HG03354 (cell line): Measurements from ENCODE around the gene SLC25A39.

Experiments
- ATAC-seq: cut with Tn5 transposase; IDR thresholded peaks from one replicate; pipeline ENCODE4 v1.9.1; 2021; ENCODE audit warnings: mild to moderate bottlenecking; ENCODE audit not compliant: unreplicated experiment, poor library complexity, severe bottlenecking

The SLC25A39 gene

GRCh38 chr17:44315760-44316731 lies 8.6 kb downstream of the SLC25A39 start:
- no peak for ATAC-seq

GRCh38 chr17:44314869-44315661 lies 9.6 kb downstream of the SLC25A39 start:
- ATAC-seq = no peak

- no peak for ATAC-seq
Measured at GRCh38 chr17:44314524-44314868, 10.1 kb downstream of the SLC25A39 start.

GRCh38 chr17:44314031-44314430 lies 10.6 kb downstream of the SLC25A39 start:
- no peak for ATAC-seq

- ATAC-seq = no peak
Measured at GRCh38 chr17:44312396-44313104, 12.1 kb downstream of the SLC25A39 start.

GRCh38 chr17:44311562-44312181 lies 13.0 kb downstream of the SLC25A39 start:
- ATAC-seq = no peak

- no peak for ATAC-seq
Measured at GRCh38 chr17:44310609-44311376, 13.8 kb downstream of the SLC25A39 start.

GRCh38 chr17:44310188-44310587 lies 14.4 kb downstream of the SLC25A39 start:
- no peak for ATAC-seq

- ATAC-seq = no peak
Measured at GRCh38 chr17:44309472-44309871, 15.2 kb downstream of the SLC25A39 start.

GRCh38 chr17:44308865-44309264 lies 15.8 kb downstream of the SLC25A39 start:
- ATAC-seq = no peak

GRCh38 chr17:44308320-44308818 lies 16.3 kb downstream of the SLC25A39 start, which contains the start of gene RUNDC3A:
RUNDC3A (plus strand) TSS chr17:44308601; CDS start chr17:44308833, 232 bp downstream.
- ATAC-seq = no peak

GRCh38 chr17:44307387-44308186 lies 17.0 kb downstream of the SLC25A39 start:
- ATAC-seq = no peak

- no peak for ATAC-seq
Measured at GRCh38 chr17:44304651-44305050, 20.0 kb downstream of the SLC25A39 start.

GRCh38 chr17:44297975-44298374 lies 26.6 kb downstream of the SLC25A39 start:
- ATAC-seq = no peak

- ATAC-seq = no peak
Measured at GRCh38 chr17:44293509-44294226, 31.0 kb downstream of the SLC25A39 start.

GRCh38 chr17:44287651-44288050 lies 37.0 kb downstream of the SLC25A39 start:
- no peak for ATAC-seq

- no peak for ATAC-seq
Measured at GRCh38 chr17:44284024-44284400, 40.6 kb downstream of the SLC25A39 start.
